ENCODE results near the gene SPRY4. TPM values are rescaled to one million over a fixed set of nuclear protein-coding genes. Genes with fewer than 3 reads are reported as not detected.

SPRY4 gene
- total RNA-seq, 1 experiment from 2014 or later = 35.5 TPM

DNA sequence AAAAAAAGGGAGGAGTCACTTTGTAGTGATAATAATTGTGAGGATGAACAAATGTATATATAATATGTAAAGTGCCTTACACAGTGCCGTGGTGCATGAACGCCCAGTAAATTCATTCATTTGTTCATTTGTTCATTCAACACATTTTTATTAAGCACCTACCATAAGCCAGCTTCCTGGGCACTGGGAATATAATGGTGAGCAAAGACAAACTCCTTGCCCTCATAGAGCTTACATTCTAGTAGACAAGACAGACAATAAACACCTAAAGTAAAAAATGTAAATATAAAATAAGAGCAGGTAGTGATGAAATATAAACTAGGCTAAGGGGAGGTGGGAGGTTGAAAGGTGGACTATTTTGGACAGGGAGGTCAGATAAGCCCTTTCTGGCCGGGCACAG, 32.0 kb downstream of the SPRY4 start:
- Histone ChIP-seq H3K4me3 (ENCODE audit: low read depth, low read length, poor library complexity, severe bottlenecking) (no peak overlapping the region), H3K9me3 (ENCODE audit: low read depth, low read length, poor library complexity, severe bottlenecking) (no peaks in the 10 kb centered on the region), H3K4me1 (ENCODE audit: insufficient read depth, low read length, poor library complexity, severe bottlenecking) (peaks cover 47% of the 10 kb centered on the region), H3K36me3 (ENCODE audit: insufficient read depth, low read length, poor library complexity, severe bottlenecking) (no peaks in the 10 kb centered on the region), H3K27ac (ENCODE audit: low read depth, low read length, poor library complexity, severe bottlenecking) (no peak overlapping the region), H3K27me3 (replicated peaks; ENCODE audit: insufficient read depth, low read depth, low read length, poor library complexity) (no peaks in the 10 kb centered on the region)
- intact Hi-C loops (cut with micrococcal nuclease; ENCODE audit: unreplicated experiment) = no loop called here
- no TSS peak for BruUV-seq (replicated peaks)
- DNase-seq (ENCODE audit: low spot score) = no peak
- POLR2A ChIA-PET (ENCODE audit: low non-redundant PET) = interaction anchor here (0.7 kb wide), 1 partner anchor 14 kb away, joined by 4 read pairs; no protein-coding TSS in a partner anchor
- no peak for TF ChIP-seq EZH2 (IDR thresholded peaks at IDR 0.05; ENCODE audit: borderline replicate concordance, low read depth, low read length, poor library complexity, severe bottlenecking)
- TF ChIP-seq, protein P1, sequence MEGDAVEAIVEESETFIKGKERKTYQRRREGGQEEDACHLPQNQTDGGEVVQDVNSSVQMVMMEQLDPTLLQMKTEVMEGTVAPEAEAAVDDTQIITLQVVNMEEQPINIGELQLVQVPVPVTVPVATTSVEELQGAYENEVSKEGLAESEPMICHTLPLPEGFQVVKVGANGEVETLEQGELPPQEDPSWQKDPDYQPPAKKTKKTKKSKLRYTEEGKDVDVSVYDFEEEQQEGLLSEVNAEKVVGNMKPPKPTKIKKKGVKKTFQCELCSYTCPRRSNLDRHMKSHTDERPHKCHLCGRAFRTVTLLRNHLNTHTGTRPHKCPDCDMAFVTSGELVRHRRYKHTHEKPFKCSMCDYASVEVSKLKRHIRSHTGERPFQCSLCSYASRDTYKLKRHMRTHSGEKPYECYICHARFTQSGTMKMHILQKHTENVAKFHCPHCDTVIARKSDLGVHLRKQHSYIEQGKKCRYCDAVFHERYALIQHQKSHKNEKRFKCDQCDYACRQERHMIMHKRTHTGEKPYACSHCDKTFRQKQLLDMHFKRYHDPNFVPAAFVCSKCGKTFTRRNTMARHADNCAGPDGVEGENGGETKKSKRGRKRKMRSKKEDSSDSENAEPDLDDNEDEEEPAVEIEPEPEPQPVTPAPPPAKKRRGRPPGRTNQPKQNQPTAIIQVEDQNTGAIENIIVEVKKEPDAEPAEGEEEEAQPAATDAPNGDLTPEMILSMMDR (conservative IDR thresholded peaks at IDR 0.05; ENCODE audit: low read depth, low read length) = no peak
- CTCF ChIA-PET = no interaction called here

DNA sequence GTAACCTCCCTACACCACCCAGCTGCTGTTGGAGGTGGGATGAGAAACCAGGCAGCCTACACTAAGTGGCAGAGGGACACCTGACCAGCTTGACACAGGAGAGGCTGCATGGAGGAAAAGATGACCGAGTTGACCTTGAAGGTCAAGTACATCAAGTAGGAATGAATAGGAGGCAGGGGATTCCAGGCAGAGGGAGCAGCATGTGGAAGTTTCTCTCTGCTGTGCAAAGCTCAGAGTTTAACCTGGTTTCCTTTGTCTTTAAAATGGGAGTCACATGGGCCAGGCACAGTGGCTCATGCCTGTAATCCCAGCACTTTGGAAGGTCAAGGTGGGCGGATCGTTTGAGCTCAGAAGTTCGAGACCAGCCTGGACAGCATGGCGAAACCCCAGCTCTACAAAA, 32.6 kb downstream of the SPRY4 start:
- no peaks in the 10 kb centered on the region for H3K36me3 ChIP-seq (ENCODE audit: insufficient read depth, low read length, poor library complexity, severe bottlenecking)
- no peak overlapping the region for H3K4me3 ChIP-seq (ENCODE audit: low read depth, low read length, poor library complexity, severe bottlenecking)
- intact Hi-C loops (cut with micrococcal nuclease; ENCODE audit: unreplicated experiment) = no loop called here
- no peak overlapping the region for H3K27ac ChIP-seq (ENCODE audit: low read depth, low read length, poor library complexity, severe bottlenecking)
- TF ChIP-seq, protein P1 (conservative IDR thresholded peaks at IDR 0.05; ENCODE audit: low read depth, low read length) = no peak
- no peak for TF ChIP-seq EZH2 (IDR thresholded peaks at IDR 0.05; ENCODE audit: borderline replicate concordance, low read depth, low read length, poor library complexity, severe bottlenecking)
- no peak for DNase-seq (ENCODE audit: low spot score)
- no TSS peak for BruUV-seq (replicated peaks)
- CTCF ChIA-PET = no interaction called here
- H3K27me3 ChIP-seq (replicated peaks; ENCODE audit: insufficient read depth, low read depth, low read length, poor library complexity) = no peaks in the 10 kb centered on the region
- POLR2A ChIA-PET (ENCODE audit: low non-redundant PET) = no interaction called here
- H3K4me1 ChIP-seq (ENCODE audit: insufficient read depth, low read length, poor library complexity, severe bottlenecking) = peaks cover 48% of the 10 kb centered on the region
- no peaks in the 10 kb centered on the region for H3K9me3 ChIP-seq (ENCODE audit: low read depth, low read length, poor library complexity, severe bottlenecking)

DNA sequence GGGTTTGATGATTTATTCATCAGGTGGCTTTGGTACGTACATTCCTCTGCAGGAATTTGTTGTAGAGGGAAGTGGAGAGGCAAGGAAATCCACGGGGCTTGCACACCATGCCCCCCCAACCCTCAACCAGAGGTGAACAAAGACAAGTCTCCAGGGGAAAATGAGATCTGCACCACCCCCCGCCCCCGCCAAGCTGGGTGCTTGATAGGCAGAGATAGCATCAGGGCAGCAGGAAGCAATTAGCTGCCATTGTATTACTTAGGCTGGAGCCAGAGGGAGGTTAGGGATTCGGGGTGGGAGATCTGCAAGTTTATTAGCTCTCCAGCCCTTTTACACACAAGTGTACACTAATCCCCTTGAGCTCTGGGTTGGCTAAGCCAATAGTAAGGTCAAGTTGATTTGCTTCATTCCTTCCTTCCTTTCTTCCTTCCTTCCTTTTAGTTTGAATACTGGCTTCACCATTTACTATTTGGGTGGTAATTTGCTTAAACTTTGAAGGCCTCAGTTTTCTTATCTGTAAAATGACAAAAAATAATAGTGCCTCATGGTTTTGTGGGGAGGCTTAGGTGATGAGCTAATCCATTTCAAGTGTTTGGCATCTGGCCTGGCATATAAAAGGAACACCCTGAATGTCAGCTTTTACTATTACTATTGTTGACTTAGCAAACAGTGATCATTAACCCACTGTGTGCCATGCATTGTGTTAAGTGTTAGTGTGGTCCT, 34.1 kb downstream of the SPRY4 start:
- intact Hi-C loops (cut with micrococcal nuclease; ENCODE audit: unreplicated experiment) = loop anchor here (2.0 kb wide), 2 partner anchors 26 to 34 kb away; partner anchors contain the start of gene SPRY4

More for the DNA sequence above, 34.1 kb downstream of the SPRY4 start:
- H3K9me3 ChIP-seq (ENCODE audit: low read depth, low read length, poor library complexity, severe bottlenecking) = no peaks in the 10 kb centered on the region
- no TSS peak for BruUV-seq (replicated peaks)
- H3K27ac ChIP-seq (ENCODE audit: low read depth, low read length, poor library complexity, severe bottlenecking) = no peak overlapping the region
- H3K4me1 ChIP-seq (ENCODE audit: insufficient read depth, low read length, poor library complexity, severe bottlenecking) = peaks cover 35% of the 10 kb centered on the region
- no peaks in the 10 kb centered on the region for H3K27me3 ChIP-seq (replicated peaks; ENCODE audit: insufficient read depth, low read depth, low read length, poor library complexity)
- no peak overlapping the region for H3K4me3 ChIP-seq (ENCODE audit: low read depth, low read length, poor library complexity, severe bottlenecking)
- DNase-seq (ENCODE audit: low spot score) = peak; percentile 98
- TF ChIP-seq, protein P1 (conservative IDR thresholded peaks at IDR 0.05; ENCODE audit: low read depth, low read length) = no peak
- no peak for TF ChIP-seq EZH2 (IDR thresholded peaks at IDR 0.05; ENCODE audit: borderline replicate concordance, low read depth, low read length, poor library complexity, severe bottlenecking)
- POLR2A ChIA-PET (ENCODE audit: low non-redundant PET) = interaction anchor here (0.5 kb wide), 1 partner anchor 22 kb away, joined by 3 read pairs; no protein-coding TSS in a partner anchor
- CTCF ChIA-PET = interaction anchor here (0.6 to 0.8 kb wide), 3 partner anchors 16 to 258 kb away, joined by 4 to 11 read pairs (median 8); no protein-coding TSS in a partner anchor
- H3K36me3 ChIP-seq (ENCODE audit: insufficient read depth, low read length, poor library complexity, severe bottlenecking) = no peaks in the 10 kb centered on the region
